ENCODE results near the gene MYBPC1. TPM values are rescaled to one million over a fixed set of nuclear protein-coding genes. Genes with fewer than 3 reads are reported as not detected.

The MYBPC1 gene
- total and polyA plus RNA-seq, 9 of the 15 experiments (the other 6 are each of a cell fraction or from before 2014, with no cell fraction given): not detected

GRCh38 chr12:101696251-101697196, 101.8 kb downstream of the MYBPC1 start (continued):
- TF ChIP-seq SMARCE1 (IDR thresholded peaks at IDR 0.05) (peak; percentile 86), PML (IDR thresholded peaks at IDR 0.05; ENCODE audit: low read length) (peak; percentile 92), STAT5A (IDR thresholded peaks at IDR 0.05; ENCODE audit: borderline replicate concordance, low read length) (peak; percentile 89), TBL1XR1 (IDR thresholded peaks at IDR 0.05; ENCODE audit: low read length in 2 of 2) (peak in 1 of 2 experiments; percentile 86; a peak in 2 of 4 replicates), KLF16 (IDR thresholded peaks at IDR 0.05) (peak; percentile 83), ERF (CRISPR knock-in tag; IDR thresholded peaks at IDR 0.05) (0 out of 2 replicates have a peak, but pooled peaks have one; percentile 40), TAF7 (tag; IDR thresholded peaks at IDR 0.05) (no peak), YY1 (IDR thresholded peaks at IDR 0.05; ENCODE audit: borderline replicate concordance in 1 of 3, control insufficient read depth in 1 of 3, extremely low read depth in 1 of 3, insufficient read depth in 3 of 3, insufficient read length in 1 of 3, insufficient replicate concordance in 2 of 3, low read depth in 1 of 3, low read length in 2 of 3) (peak in 1 of 3 experiments; percentile 29), THRB (CRISPR knock-in tag; conservative IDR thresholded peaks at IDR 0.05) (no peak), FOXM1 (IDR thresholded peaks at IDR 0.05; ENCODE audit: low read depth) (peak; percentile 74), FOXM1 (CRISPR knock-in tag; IDR thresholded peaks at IDR 0.05; ENCODE audit: low read depth) (no peak), E2F6 (IDR thresholded peaks at IDR 0.05; ENCODE audit: borderline replicate concordance in 1 of 2, extremely low read depth in 1 of 2, insufficient read depth in 1 of 2, insufficient read length in 1 of 2, low read depth in 1 of 2, low read length in 1 of 2, poor library complexity in 1 of 2, severe bottlenecking in 1 of 2) (peak in 1 of 2 experiments; percentile 32), ZSCAN32 (CRISPR knock-in tag; IDR thresholded peaks at IDR 0.05) (no peak), PHF20 (IDR thresholded peaks at IDR 0.05; ENCODE audit: partially characterized antibody) (no peak), KDM1A (IDR thresholded peaks at IDR 0.05) (peak; percentile 55 to 70; a peak in 3 of 4 replicates), SOX6 (IDR thresholded peaks at IDR 0.05) (peak; percentile 79), SREBF1 (IDR thresholded peaks at IDR 0.05; ENCODE audit: borderline replicate concordance, low read depth, low read length) (no peak), PHB2 (IDR thresholded peaks at IDR 0.05; ENCODE audit: low read depth) (peak; percentile 80), ZNF165 (CRISPR knock-in tag; IDR thresholded peaks at IDR 0.05; ENCODE audit: borderline replicate concordance) (no peak)
- TF ChIP-seq, protein P1, sequence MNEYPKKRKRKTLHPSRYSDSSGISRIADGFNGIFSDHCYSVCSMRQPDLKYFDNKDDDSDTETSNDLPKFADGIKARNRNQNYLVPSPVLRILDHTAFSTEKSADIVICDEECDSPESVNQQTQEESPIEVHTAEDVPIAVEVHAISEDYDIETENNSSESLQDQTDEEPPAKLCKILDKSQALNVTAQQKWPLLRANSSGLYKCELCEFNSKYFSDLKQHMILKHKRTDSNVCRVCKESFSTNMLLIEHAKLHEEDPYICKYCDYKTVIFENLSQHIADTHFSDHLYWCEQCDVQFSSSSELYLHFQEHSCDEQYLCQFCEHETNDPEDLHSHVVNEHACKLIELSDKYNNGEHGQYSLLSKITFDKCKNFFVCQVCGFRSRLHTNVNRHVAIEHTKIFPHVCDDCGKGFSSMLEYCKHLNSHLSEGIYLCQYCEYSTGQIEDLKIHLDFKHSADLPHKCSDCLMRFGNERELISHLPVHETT (CRISPR knock-in tag; conservative IDR thresholded peaks at IDR 0.05 in 1 of 2, IDR thresholded peaks at IDR 0.05 in 1 of 2): 0 out of 4 replicates have a peak, but pooled peaks of 1 of the 2 experiments have one; percentile 19
- TF ChIP-seq, protein P2, sequence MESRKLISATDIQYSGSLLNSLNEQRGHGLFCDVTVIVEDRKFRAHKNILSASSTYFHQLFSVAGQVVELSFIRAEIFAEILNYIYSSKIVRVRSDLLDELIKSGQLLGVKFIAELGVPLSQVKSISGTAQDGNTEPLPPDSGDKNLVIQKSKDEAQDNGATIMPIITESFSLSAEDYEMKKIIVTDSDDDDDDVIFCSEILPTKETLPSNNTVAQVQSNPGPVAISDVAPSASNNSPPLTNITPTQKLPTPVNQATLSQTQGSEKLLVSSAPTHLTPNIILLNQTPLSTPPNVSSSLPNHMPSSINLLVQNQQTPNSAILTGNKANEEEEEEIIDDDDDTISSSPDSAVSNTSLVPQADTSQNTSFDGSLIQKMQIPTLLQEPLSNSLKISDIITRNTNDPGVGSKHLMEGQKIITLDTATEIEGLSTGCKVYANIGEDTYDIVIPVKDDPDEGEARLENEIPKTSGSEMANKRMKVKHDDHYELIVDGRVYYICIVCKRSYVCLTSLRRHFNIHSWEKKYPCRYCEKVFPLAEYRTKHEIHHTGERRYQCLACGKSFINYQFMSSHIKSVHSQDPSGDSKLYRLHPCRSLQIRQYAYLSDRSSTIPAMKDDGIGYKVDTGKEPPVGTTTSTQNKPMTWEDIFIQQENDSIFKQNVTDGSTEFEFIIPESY (CRISPR knock-in tag; IDR thresholded peaks at IDR 0.05): no peak

Measured in K562 (cell line).